Stimulated activated CD8-positive, alpha-beta memory T cell treated with anti-CD3 and anti-CD28 coated beads, Interleukin-2, amount 100 ng/mL, for 48 hours (primary cell): ENCODE results near the gene KCNIP4.

ENCODE experiments used
- DNase-seq, 2 donors: peaks; one replicate each; pipeline ENCODE4 v3.0.0-alpha.2; 2020; ENCODE audit warnings: low read depth in 2 of 2

KCNIP4 gene

DNA sequence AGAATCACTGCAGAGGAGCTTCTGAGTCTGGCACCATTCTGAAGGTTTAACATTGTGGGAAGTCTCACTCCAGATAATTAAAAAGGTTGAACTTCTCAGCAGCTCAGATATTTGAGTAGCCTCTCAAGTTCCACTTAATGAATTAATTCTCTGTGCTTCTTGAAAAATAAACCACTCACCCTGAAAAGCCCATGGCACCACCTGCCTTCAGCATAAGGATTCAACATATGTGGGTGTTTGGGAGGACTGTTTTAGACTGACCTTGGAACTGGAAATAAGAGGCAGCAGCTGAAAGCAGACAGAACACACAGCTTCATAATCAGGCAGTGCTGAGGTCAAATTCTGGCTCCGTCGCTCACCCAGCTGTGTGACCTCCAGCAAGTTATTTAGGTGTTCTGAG is 100.6 kb downstream of the KCNIP4 start:
- no peak for DNase-seq

DNA sequence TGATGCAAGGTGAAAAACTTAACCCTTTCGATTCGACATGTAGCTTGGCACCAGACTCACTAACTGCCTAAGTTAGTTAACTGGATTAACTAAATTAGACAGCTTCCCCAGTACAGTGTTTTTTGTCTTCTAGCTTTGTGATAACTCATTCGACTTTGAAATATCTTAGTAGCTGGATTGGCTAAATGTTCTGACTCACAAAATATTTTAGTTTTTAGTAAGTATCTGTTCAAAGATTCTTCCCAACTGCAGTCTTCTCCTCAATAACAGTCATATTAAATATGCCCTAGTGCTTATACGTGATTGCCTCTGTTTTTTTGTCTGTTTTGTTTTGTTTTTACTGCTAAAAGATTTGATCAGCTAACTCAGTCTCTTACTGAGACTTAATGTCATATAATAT is 102.9 kb downstream of the KCNIP4 start:
- DNase-seq, result no peak

DNA sequence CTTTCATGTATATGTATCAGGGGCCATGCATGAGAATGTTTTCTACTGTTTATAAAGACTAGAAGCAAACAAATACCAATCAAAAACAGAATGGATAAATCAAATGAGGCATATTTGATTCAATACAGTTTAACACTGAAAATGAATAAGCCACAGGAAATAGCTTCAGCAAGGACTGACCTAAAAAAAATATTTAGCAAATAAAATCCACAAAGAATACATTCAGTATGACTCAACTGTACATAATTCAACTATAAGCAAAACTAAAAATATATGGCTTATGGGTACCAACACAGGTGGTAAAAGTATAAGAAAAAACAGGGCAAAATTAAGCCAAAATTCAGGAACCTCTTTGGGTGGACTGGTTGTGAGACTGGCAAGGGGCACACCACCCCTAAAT is 112.9 kb downstream of the KCNIP4 start:
- no peak for DNase-seq

DNA sequence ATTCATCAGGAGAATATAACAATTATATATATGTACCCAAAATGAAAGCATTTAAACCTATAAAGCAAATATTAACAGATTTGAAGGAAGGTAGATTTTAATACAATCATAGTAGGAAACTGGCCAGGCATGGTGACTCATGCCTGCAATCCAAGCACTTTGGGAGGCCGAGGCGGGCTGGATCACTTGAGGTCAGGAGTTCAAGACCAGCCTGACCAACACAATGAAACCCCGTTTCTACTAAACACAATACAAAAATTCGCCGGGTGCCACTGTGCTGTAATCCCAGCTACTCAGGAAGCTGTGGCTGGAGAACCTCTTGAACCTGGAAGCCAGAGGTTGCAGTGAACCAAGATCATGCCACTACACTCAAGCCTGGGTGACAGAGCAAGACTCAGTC is 118.3 kb downstream of the KCNIP4 start:
- no peak for DNase-seq

DNA sequence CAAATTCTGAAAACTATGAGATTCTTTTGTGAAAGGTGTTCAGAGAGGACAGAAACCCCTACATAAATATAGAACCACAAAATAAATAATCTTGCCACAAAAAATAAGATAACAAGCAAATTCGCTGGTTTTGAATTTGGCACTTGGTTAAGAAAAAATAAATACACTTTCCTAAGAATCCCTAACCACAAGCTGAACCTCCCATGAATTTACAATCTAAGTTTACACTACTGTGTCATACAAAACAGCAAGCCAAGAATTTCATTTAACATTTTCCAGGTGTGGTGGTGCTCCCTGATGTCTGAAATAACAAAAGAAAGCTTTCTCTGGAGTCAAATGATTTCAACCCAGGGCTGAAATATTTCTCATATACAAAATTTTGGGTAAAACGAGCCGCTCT is 121.0 kb downstream of the KCNIP4 start:
- DNase-seq, result no peak

DNA sequence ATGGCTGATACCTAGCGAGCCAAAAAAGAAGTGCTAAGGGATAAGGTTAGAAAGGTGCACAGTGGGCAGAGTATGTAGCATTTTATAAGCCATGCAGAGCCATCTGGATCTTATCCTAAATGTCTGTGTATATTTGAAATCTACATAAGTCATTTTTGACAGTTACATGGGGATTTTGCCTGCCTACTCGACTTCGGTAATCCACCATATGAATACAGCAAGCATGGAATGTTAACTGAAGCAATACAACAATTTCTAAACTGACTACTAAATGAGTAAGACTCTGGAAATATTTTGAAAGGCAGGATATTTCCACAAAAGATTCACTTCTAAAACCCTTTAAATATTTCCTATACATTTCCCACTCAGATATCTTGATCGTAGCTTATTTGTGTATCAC is 122.5 kb downstream of the KCNIP4 start:
- DNase-seq, result no peak

DNA sequence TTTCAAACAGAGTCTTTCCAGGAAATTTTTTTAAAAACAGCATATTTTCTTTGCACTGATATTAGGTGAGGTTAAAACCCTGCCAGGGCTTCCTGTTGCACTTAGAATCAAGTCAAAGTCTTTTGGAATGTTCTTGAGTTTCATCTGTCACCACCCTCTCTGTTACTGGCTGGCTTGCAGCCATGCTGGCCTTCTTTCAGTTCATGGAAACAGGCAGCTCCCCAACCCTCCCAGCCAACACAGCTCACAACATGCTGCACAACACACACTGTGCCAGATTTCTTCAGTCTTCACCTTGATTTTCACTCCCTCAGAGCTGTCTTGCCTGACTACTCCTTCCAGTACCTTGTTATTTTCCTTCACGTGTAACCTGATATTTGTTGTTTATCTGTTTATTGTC is 129.5 kb downstream of the KCNIP4 start:
- DNase-seq, result no peak

DNA sequence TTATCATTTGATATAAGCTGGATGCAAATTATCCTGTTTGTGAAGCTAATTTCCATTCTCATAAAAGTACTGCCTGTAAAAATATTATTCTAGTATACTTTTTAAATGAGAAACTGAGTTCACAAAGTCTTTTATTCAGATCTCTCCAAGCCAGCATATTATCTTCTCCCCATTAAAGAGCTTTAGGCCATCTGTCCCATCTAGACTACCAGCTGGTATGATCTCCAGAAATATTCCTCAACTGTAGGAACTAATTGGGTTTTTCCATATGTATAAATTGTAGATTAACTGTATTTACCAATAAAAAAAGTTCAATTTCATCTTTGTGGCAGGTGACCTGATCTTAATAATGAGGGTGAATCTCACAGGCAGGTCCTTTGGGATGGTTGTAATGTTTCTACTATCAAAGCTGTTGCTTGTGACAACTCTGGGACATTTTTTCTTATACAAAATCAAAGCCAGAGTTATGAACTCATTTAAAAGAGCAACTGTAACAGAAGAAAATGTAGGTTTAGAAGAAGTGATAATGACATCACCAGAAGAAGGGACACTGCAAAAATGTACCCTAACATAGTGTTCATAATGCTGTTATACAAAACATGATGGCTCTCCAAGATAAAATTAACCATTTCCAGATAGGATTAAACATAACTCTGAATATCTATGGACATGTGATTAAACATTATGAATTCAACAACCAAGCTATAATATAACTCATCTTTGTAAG is 132.8 kb downstream of the KCNIP4 start:
- DNase-seq, result no peak

DNA sequence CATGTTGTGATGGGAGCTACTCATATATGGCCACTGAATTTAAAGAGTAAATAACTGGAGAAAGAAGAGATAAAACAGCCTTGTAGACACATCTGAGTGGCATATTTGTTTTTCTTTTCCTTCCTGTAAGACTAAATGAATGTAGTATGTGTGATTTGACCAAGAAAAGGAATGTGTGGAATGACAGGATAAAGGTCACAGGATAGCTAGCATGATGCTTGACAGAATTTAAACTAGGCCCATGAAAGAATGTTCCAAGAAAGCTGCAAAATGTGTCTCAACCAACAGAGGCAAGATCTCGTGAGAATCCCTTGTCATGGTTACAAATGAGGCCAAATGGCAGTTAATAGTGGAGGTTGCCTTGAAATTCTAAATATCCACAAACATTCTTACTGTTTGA is 137.0 kb downstream of the KCNIP4 start:
- no peak for DNase-seq

DNA sequence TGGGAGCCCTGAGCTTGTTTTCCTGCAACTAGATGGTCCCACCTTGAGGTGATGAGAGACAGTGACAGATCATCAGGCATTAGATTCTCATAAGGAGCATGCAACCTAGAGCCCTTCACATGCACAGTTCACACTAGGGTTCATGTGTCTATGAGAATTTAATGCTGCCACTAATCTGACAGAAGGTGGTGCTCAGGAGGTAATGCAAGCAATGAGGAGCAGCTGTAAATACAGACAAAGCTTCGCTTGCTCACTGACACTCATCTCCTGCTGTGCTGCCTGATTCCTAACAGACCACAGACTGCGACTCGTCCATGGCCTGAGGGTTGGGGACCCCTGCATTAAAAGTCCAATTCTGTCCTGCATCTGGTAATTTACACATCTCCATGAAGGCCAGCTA is 141.6 kb downstream of the KCNIP4 start:
- no peak for DNase-seq

DNA sequence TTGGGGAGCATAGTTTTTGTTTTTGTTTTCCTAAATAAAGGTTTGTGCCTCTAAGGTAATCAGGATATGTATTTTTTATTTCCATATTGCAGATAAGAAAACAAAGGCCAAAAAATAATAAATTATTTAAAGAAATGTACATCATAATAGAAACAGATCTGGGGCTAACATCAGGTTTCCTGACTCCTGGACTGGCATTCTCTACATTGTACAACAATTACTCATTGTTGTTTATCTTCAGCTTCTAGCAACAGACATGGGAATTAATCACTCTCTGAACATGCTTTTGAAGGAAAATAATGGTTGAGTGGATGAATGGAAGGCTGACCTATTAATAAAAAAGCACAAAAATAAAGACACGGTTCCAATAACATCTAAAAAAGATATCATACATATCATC is 146.2 kb downstream of the KCNIP4 start:
- DNase-seq, result no peak

DNA sequence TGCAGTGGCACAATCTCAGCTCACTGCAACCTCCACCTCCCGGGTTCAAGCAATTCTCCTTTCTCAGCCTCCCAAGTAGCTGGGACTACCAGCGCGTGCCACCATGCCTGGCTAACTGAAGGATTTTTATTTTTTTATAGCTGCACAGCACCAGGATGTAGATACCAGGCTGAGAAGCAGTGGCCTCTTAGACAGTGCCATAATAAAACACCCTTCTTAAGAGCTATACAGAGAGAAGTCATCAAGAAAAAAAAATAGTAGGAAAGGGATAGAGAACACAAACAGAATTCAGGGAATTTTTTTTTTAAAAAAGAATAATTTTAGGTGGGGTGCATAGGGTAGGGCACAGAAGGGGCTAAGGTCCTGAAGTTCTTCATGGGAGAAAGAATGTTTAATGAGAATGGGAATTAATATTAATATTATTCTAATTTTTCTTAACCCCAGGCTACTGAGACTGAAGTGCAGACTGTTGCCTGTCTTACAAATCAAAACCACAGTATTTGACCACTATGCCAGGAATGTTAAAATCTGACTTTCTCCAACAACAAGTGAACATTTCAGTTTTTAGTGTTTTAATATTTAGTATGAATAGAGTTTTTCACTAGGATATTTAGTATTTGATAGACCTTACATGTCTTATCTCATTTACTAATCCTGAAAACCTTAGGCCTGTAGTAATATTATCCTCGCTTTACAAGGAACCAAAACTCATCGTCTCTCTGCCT is 146.7 kb downstream of the KCNIP4 start:
- DNase-seq, result no peak

DNA sequence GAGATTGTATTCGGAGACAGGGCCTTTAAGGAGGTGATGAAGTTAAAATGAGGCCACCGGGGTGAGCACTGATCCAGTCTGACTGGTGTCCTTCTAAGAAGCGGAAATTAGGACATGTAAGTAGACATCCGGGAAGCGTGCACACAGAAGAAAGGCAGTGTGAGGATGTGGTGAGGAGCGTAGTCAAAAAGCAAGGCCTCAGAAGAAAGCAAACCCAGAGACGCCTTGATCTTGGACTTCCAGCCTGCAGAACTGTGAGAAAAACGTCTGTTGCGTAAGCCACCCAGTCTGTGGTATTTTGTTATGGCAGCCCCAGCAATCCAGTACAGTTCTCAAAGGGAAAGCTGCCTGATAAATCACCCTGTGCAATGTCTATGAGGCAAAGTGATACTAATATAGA is 153.5 kb downstream of the KCNIP4 start:
- DNase-seq, result no peak

DNA sequence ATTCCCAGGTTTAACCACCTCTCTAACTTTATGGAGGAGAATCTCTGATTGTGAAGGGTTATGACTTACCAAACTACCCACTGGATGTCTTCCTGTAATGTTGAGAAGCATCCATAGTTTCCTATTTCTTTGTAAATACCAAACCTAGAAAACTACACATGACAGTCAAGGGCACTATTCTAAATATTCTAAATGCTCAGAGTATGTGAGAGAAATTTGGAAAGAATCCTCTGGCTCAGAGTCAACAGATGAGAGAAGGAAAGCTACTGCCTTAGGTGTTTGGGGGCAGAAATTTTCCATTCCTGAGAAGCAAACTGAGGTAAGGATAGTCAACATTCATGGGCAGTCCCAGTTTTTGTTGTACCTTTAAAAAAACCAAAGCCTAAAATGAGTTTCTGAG is 155.8 kb downstream of the KCNIP4 start:
- DNase-seq, result no peak

DNA sequence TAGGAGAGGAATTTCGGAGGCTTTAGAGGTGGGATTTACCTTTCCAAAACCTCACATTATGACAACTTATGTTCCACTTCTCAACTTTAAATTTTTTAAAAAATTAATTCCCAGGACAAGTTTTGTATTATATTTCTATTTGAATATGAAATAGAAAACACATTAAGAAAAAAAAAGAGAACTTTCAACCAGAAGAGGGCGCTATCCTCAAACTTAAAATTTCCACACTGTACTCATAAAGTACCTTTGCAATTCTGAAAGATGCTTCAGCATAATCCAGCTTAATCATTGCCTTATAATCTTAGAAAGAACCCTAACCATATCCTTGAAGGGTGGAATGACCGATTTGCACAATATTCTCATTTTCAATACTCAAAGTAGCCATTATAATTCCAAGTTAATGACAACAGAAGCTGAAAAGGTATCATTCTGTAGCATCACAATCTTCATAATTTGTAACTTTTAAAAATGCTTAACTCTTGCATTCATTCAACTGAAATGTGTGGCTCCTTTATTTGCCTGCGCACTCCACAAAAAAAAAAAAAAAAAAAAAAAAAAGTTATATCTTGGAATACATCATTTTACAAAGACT is 158.0 kb downstream of the KCNIP4 start:
- no peak for DNase-seq

DNA sequence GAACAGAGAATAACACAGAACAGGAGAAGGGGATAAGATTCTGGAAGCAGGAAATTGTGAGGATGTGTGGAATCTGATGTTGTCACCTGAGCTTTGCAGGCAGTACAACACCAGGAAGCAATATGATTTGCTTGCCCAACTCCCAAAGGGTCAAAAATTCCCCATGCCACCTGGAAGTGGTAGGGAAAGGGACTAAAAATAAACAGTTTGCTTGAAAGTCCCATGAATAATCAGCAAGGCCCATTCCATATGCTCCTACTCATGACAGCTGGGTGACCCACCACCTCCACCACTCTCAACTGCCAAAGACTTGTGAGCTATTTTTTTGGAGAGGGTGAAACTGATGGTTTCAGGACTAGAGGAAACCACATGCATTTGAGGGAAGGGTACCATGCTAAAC is 168.4 kb downstream of the KCNIP4 start:
- DNase-seq, result no peak

DNA sequence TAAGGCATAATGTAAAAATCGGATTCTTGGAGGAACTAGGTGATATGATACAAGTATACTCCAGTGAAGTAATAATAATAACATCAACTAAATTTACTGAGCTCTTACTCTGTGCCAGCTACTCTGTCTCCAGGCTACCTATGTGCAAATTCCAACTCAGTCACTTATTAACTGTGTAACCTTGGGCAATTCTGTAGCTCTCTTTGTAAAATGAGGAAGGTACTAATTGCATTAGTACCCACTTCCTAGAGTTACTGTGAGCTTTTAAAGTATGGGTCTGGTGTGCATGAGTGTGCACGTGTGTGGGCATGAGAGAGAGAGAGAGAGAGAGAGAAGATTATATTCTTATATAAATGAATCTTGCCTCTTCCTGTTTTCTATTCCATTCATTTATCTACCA is 169.9 kb downstream of the KCNIP4 start:
- no peak for DNase-seq

DNA sequence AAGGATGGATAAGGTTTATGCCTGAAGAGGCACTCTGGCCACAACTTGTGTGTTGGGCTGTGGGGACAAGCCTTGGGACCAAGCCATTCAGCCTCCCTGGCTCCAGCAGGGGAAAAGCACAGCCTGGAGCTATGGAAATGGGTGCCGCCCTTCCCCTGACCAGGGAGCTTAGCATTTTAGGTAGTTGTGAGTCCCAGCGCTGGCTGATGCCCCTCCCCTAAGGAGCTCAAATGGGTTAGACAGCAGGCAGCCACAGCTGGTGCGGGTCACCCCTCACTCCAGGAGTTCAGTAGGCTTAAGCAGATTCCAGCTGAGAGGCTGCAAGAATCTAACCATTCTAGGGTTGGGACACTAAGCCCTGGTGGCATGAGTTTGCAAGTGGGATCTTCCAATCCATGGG is 172.9 kb downstream of the KCNIP4 start:
- DNase-seq, result no peak

DNA sequence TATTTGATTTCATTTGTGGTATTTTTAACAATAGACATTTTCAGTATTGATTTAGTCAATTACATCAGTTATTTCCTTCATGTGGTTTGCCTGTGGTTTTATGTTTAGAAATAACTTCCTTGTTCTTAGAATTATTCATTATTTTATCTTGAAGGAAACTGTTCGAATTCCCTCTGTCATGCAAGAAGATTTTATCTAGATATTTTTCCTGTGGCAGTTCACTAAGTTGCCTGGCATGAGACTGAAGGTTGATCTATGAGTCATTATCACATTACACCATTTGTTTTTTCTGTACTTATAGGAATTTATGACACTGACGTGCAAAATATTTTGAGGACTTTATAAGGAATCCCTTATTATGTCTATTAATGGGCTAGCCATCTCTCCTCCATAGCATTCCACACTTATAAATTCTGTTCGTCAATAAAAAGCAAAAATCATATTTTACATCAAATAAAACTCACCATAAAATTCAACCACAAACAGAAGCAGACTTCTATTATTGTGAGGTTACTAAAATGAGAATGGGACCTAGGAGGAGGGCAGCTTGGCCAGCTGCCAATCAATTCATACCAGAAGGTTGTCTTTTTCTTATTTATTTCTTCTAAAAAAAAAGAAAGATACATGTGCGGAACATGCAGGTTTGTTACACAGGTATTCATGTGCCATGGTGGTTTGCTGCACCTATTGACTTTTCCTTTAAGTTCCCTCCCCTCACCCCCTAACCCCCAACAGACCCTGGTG is 179.0 kb downstream of the KCNIP4 start:
- no peak for DNase-seq

DNA sequence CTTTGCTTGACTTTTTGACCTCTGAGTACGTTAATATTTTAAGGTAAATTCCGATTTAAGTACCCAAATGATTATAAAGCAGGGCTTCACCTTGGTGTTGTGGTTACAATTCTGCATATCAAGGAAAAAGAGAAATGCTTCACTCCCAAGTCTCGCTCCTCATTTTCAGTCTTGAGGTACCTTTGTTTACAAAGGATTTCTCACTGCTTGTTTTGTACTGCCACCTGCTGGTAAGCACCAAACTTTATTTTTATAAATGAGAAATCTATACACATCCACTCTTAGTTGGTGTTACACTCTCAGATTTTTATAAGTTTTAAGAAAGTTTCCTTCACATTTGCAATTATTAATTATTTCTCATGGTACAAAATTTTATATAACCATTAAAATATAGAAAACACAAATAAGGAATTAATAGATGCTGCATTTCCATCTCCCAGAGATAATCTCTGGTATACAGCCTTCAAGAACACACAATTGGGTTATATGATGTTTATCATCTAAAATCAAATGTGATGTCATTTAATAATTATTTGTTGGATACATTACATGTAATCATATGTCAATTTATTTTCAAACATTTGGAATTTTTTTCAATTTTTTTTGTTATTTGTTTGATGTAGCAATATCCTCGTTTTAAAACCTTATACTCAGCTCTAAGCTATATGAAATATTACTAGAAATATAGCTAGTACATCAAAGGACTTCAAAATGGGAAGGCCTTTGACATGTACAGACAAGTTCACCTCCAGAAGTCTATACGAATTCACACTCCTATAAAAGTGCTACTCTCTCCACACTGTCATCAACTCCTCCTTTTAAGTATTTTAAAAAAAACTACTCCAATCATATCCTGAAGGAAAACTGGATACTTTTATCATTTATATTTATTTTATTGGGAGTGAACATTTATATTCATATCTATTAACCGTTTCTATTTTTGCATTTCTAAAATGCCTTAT is 179.9 kb downstream of the KCNIP4 start:
- no peak for DNase-seq

DNA sequence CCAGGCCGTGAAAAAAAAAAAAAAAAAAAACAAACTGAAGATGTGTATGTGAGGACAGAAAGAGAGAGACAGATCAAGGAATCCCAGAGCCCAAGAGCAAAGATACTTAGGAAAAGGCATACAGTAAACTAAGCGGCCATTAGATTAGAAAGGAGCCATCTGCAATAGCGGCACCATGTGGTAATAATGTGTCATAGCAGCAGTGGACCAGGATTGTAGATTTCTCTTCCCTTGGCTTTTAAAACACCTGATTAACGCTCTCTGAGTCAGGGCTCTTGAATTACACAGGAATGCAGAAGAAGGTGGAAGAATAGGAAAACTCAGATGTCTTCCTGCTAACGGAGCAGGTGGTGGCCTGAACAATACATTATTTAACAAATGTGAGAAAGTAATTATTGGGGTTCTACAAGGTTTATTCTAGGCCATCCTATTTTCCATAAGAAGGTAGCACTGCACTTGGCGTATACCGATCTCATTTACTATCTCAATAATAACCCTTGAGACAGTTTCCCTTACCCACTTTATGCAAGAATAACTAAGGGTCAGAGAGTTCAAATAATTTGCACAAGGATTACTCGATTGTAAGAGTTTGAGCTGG is 182.7 kb downstream of the KCNIP4 start:
- DNase-seq, result no peak
